ENCODE results near the gene SHKBP1. TPM values are rescaled to one million over a fixed set of nuclear protein-coding genes. Genes with fewer than 3 reads are reported as not detected.

SHKBP1 gene
- polyA plus RNA-seq, 2 donors: 47.9 to 53.6 TPM

DNA sequence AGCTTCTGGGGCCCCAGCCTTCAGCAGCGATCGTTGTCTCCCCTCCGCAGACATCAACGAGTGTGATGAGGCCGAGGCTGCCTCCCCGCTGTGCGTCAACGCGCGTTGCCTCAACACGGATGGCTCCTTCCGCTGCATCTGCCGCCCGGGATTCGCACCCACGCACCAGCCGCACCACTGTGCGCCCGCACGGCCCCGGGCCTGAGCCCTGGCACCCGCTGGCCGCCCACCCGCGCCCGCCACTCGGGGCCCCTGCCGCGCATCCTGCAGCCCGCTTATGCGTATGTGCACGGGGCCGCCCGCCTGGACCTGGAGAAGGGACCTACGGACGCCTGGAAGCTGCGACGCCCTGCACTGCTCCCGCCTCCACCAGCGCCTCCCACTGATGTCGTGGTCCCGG is 52.7 kb downstream of the SHKBP1 start:
- Histone ChIP-seq H3K27ac (ENCODE audit: low read depth in 2 of 2, low read length in 1 of 2) (no peak overlapping the region), H3K4me3 (ENCODE audit: low read depth in 1 of 2, low read length in 2 of 2) (no peak overlapping the region), H3K9me3 (ENCODE audit: control insufficient read depth in 2 of 2, insufficient read depth in 1 of 2, low read depth in 1 of 2, low read length in 1 of 2) (no peaks in the 10 kb centered on the region), H3K4me1 (ENCODE audit: control insufficient read depth in 2 of 2, insufficient read depth in 2 of 2, low read length in 1 of 2) (peaks cover 0 to under 1% of the 10 kb centered on the region in 2 donors), H3K36me3 (ENCODE audit: control insufficient read depth in 2 of 2, insufficient read depth in 2 of 2, low read length in 1 of 2) (peaks cover 0 to 17% of the 10 kb centered on the region in 2 donors), H3K27me3 (ENCODE audit: control insufficient read depth in 1 of 2, insufficient read depth in 2 of 2, low read length in 2 of 2) (no peaks in the 10 kb centered on the region)
- 95 to 96% methylated on average over 42 of the region's 42 CpGs for WGBS, 2 donors

DNA sequence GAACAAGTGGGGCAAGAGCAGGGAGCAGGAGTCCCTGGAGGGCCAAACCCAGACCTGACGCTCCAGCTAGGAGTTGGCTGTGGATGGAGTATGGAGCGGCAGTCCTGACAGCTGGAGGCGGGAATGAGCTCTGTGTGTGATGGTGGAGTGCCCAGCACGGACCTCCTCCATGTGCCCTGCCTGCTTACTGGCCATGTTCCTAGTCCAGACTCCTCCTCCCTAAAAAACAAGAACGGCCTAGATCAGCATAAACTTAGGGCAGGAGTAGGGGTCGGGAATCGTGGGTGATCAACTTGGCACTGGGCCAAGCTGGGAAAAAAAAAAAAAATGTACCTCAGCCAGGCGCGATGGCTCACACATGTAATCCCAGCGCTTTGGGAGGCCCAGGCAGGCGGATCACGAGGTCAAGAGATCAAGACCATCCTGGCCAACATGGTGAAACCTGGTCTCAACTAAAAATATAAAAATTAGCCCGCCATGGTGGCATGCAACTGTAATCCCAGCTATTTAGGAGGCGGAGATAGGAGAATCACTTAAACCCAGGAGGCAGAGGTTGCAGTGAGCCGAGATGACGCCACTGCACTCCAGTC is 54.0 kb downstream of the SHKBP1 start:
- peaks cover 0 to 12% of the 10 kb centered on the region in 2 donors for H3K36me3 ChIP-seq (ENCODE audit: control insufficient read depth in 2 of 2, insufficient read depth in 2 of 2, low read length in 1 of 2)
- peaks cover 0 to 4% of the 10 kb centered on the region in 2 donors for H3K4me1 ChIP-seq (ENCODE audit: control insufficient read depth in 2 of 2, insufficient read depth in 2 of 2, low read length in 1 of 2)
- no peak overlapping the region for H3K4me3 ChIP-seq (ENCODE audit: low read depth in 1 of 2, low read length in 2 of 2)
- no peak overlapping the region for H3K27ac ChIP-seq (ENCODE audit: low read depth in 2 of 2, low read length in 1 of 2)
- H3K27me3 ChIP-seq (ENCODE audit: control insufficient read depth in 1 of 2, insufficient read depth in 2 of 2, low read length in 2 of 2): no peaks in the 10 kb centered on the region
- no peaks in the 10 kb centered on the region for H3K9me3 ChIP-seq (ENCODE audit: control insufficient read depth in 2 of 2, insufficient read depth in 1 of 2, low read depth in 1 of 2, low read length in 1 of 2)
- WGBS, 2 donors: 62 to 71% methylated on average over 16 of the region's 16 CpGs

DNA sequence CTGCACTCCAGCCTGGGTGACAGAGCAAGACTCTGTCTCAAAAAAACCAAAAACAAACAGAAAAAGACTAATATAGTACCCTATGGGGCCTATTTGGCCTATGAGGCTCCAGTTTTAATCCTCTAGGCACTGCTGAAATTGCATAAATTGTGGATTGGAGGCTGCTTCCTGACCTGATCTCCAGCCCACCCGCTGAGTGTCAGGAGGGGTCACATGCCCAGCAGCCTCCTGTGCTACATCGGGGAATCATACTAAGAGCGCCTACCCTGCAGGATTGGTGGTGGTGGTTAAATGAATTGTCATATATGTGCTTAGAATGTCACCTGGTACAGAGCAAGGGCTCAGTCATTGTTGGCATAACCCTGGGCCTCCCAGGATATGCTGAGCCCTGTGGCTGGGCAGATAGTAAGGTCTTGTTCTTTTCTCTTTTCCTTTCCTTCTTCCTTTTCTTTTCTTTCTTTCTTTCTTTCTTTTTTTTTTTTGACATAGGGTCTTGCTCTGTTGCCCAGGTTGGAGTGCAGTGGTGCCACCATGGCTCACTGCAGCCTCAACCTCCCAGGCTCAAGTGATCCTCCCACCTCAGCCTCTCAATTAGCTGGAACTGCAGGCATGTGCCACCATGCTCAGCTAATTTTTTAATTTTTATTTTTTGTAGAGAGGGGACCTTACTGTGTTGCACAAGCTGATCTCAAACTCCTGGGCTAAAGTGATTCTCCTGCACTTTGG is 55.8 kb downstream of the SHKBP1 start:
- H3K36me3 ChIP-seq (ENCODE audit: control insufficient read depth in 2 of 2, insufficient read depth in 2 of 2, low read length in 1 of 2): peaks cover 0 to 9% of the 10 kb centered on the region in 2 donors
- H3K4me3 ChIP-seq (ENCODE audit: low read depth in 1 of 2, low read length in 2 of 2): no peak overlapping the region
- H3K27me3 ChIP-seq (ENCODE audit: control insufficient read depth in 1 of 2, insufficient read depth in 2 of 2, low read length in 2 of 2): no peaks in the 10 kb centered on the region
- peaks cover 0 to 4% of the 10 kb centered on the region in 2 donors for H3K4me1 ChIP-seq (ENCODE audit: control insufficient read depth in 2 of 2, insufficient read depth in 2 of 2, low read length in 1 of 2)
- H3K27ac ChIP-seq (ENCODE audit: low read depth in 2 of 2, low read length in 1 of 2): no peak overlapping the region
- WGBS, 2 donors: 84 to 85% methylated on average over 3 of the region's 3 CpGs
- no peaks in the 10 kb centered on the region for H3K9me3 ChIP-seq (ENCODE audit: control insufficient read depth in 2 of 2, insufficient read depth in 1 of 2, low read depth in 1 of 2, low read length in 1 of 2)

DNA sequence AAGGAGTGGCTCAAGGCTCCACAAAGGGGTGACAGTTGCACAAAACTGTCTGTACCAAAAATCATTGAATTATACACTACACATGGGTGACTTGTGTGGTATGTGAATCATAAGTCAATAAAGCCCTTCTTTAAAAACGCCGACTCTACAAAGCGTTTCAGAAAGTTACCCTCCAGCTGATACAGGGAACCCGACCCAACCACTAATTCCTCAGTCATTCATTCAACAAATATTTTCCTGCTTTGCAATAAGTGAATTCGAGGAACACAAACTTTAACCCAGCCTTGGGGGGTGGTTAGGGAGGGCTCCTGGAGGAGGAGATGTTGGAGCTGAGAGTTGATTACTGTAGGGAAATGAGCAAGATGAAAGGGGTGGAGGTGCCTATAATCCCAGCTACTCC is 56.5 kb downstream of the SHKBP1 start:
- no peak overlapping the region for H3K27ac ChIP-seq (ENCODE audit: low read depth in 2 of 2, low read length in 1 of 2)
- H3K27me3 ChIP-seq (ENCODE audit: control insufficient read depth in 1 of 2, insufficient read depth in 2 of 2, low read length in 2 of 2): no peaks in the 10 kb centered on the region
- 59 to 68% methylated on average over 5 of the region's 5 CpGs for WGBS, 2 donors
- peaks cover 0 to 4% of the 10 kb centered on the region in 2 donors for H3K4me1 ChIP-seq (ENCODE audit: control insufficient read depth in 2 of 2, insufficient read depth in 2 of 2, low read length in 1 of 2)
- H3K9me3 ChIP-seq (ENCODE audit: control insufficient read depth in 2 of 2, insufficient read depth in 1 of 2, low read depth in 1 of 2, low read length in 1 of 2): no peaks in the 10 kb centered on the region
- H3K4me3 ChIP-seq (ENCODE audit: low read depth in 1 of 2, low read length in 2 of 2): no peak overlapping the region
- H3K36me3 ChIP-seq (ENCODE audit: control insufficient read depth in 2 of 2, insufficient read depth in 2 of 2, low read length in 1 of 2): peaks cover 0 to 7% of the 10 kb centered on the region in 2 donors

DNA sequence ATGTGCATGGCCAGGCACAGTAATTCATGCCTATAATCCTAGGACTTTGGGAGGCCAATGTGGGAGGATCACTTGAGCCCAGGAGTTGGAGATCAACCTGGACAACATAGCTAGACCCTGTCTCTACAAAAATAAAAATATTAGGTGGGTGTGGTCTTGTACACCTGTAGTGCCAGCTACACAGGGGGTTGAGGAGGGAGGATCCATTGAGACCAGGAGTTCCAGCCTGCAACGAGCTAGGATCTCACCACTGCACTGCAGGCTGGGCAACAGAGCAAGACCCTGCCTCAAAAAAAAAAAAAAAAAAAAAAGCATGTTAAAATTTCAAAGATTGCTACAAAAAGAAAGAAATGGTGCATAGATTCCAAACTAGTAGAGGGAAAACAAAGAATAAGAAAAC is 61.7 kb downstream of the SHKBP1 start:
- H3K27me3 ChIP-seq (ENCODE audit: control insufficient read depth in 1 of 2, insufficient read depth in 2 of 2, low read length in 2 of 2): no peaks in the 10 kb centered on the region
- H3K9me3 ChIP-seq (ENCODE audit: control insufficient read depth in 2 of 2, insufficient read depth in 1 of 2, low read depth in 1 of 2, low read length in 1 of 2): no peaks in the 10 kb centered on the region
- WGBS, 2 donors: 60 to 62% methylated on average over 1 of the region's 1 CpG
- H3K4me1 ChIP-seq (ENCODE audit: control insufficient read depth in 2 of 2, insufficient read depth in 2 of 2, low read length in 1 of 2): peaks cover 0 to 4% of the 10 kb centered on the region in 2 donors
- no peaks in the 10 kb centered on the region for H3K36me3 ChIP-seq (ENCODE audit: control insufficient read depth in 2 of 2, insufficient read depth in 2 of 2, low read length in 1 of 2)
- no peak overlapping the region for H3K27ac ChIP-seq (ENCODE audit: low read depth in 2 of 2, low read length in 1 of 2)
- H3K4me3 ChIP-seq (ENCODE audit: low read depth in 1 of 2, low read length in 2 of 2): no peak overlapping the region

DNA sequence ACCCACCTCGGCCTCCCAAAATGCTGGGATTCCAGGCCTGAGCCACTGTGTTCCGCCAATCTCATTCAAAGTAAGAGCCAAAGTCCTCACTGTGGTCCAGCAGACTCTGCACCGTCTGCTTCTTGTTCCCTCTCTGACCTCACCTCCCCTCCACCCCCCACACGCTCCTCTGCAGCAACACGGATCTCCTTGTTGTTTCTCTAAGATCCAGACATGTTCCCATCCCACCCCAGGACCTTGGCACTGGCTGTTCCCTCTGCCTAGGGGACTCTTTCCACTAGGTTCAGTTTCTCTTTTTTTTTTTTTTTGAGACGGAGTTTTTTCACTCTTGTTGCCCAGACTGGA is 62.9 kb downstream of the SHKBP1 start:
- no peak overlapping the region for H3K4me3 ChIP-seq (ENCODE audit: low read depth in 1 of 2, low read length in 2 of 2)
- H3K4me1 ChIP-seq (ENCODE audit: control insufficient read depth in 2 of 2, insufficient read depth in 2 of 2, low read length in 1 of 2): peaks cover 0 to under 1% of the 10 kb centered on the region in 2 donors
- WGBS, 2 donors: 69 to 77% methylated on average over 6 of the region's 6 CpGs
- no peaks in the 10 kb centered on the region for H3K27me3 ChIP-seq (ENCODE audit: control insufficient read depth in 1 of 2, insufficient read depth in 2 of 2, low read length in 2 of 2)
- no peak overlapping the region for H3K27ac ChIP-seq (ENCODE audit: low read depth in 2 of 2, low read length in 1 of 2)
- no peaks in the 10 kb centered on the region for H3K36me3 ChIP-seq (ENCODE audit: control insufficient read depth in 2 of 2, insufficient read depth in 2 of 2, low read length in 1 of 2)
- no peaks in the 10 kb centered on the region for H3K9me3 ChIP-seq (ENCODE audit: control insufficient read depth in 2 of 2, insufficient read depth in 1 of 2, low read depth in 1 of 2, low read length in 1 of 2)

DNA sequence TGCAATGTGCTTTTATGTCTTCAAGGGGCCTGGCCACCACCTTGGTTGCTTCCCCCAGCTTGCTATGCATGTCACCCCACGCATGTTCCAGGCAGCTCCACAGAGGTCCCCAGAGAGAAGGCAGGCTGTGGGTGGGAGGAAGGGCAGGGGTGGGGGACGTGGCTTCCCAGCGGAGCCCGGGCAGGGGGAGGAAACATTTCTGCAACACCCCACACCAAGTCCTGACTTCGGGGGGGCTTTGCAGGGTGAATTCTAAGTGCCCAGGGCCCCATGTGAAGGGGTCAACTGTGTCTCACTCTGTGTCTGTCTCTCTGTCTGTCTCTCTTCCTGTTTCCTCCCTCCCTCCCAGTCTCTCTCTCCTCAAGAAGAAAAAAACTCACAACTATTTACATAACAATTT is 64.1 kb downstream of the SHKBP1 start:
- no peaks in the 10 kb centered on the region for H3K4me1 ChIP-seq (ENCODE audit: control insufficient read depth in 2 of 2, insufficient read depth in 2 of 2, low read length in 1 of 2)
- WGBS, 2 donors: 28 to 44% methylated on average over 5 of the region's 5 CpGs
- H3K27ac ChIP-seq (ENCODE audit: low read depth in 2 of 2, low read length in 1 of 2): no peak overlapping the region
- H3K36me3 ChIP-seq (ENCODE audit: control insufficient read depth in 2 of 2, insufficient read depth in 2 of 2, low read length in 1 of 2): no peaks in the 10 kb centered on the region
- H3K9me3 ChIP-seq (ENCODE audit: control insufficient read depth in 2 of 2, insufficient read depth in 1 of 2, low read depth in 1 of 2, low read length in 1 of 2): no peaks in the 10 kb centered on the region
- no peaks in the 10 kb centered on the region for H3K27me3 ChIP-seq (ENCODE audit: control insufficient read depth in 1 of 2, insufficient read depth in 2 of 2, low read length in 2 of 2)
- no peak overlapping the region for H3K4me3 ChIP-seq (ENCODE audit: low read depth in 1 of 2, low read length in 2 of 2)

Other genes starting within 250 kb of the SHKBP1 start
- 10 to 100 TPM; 13.8 to 15.4 TPM for gene C19orf47, start 228.5 kb upstream of the SHKBP1 start, polyA plus RNA-seq
- 10 to 100 TPM; 46.6 to 60.1 TPM for gene PLD3, start 228.2 kb upstream of the SHKBP1 start, polyA plus RNA-seq
- under 1 TPM; 0.04 to 0.08 TPM for gene HIPK4, start 186.7 kb upstream of the SHKBP1 start, polyA plus RNA-seq
- 1 to 10 TPM; 1.0 to 1.1 TPM for gene PRX, start 163.5 kb upstream of the SHKBP1 start, polyA plus RNA-seq
- 10 to 100 TPM; 20.7 to 21.5 TPM for gene SERTAD1, start 150.9 kb upstream of the SHKBP1 start, polyA plus RNA-seq
- gene SERTAD3, start 132.5 kb upstream of the SHKBP1 start, polyA plus RNA-seq: 10 to 100 TPM; 12.2 to 19.1 TPM
- gene BLVRB, start 111.1 kb upstream of the SHKBP1 start, polyA plus RNA-seq: 100 to 1,000 TPM; 213 to 241 TPM
- gene SPTBN4, start 109.9 kb upstream of the SHKBP1 start, polyA plus RNA-seq: 1 to 10 TPM in 1 of 2 donors, under 1 TPM in 1; 0.68 to 1.2 TPM
- gene LTBP4, start 24.5 kb downstream of the SHKBP1 start, polyA plus RNA-seq: 100 to 1,000 TPM in 1 of 2 donors, 10 to 100 TPM in 1; 69.9 to 117 TPM
- gene NUMBL, start 113.8 kb downstream of the SHKBP1 start, polyA plus RNA-seq: 10 to 100 TPM in 1 of 2 donors, 1 to 10 TPM in 1; 9.0 to 14.4 TPM
- gene COQ8B, start 140.0 kb downstream of the SHKBP1 start, polyA plus RNA-seq: 10 to 100 TPM; 18.4 to 27.2 TPM
- gene ITPKC, start 140.2 kb downstream of the SHKBP1 start, polyA plus RNA-seq: 100 to 1,000 TPM in 1 of 2 donors, 10 to 100 TPM in 1; 57.4 to 172 TPM
- 1 to 10 TPM; 3.1 to 6.8 TPM for gene ACTMAP, start 173.6 kb downstream of the SHKBP1 start, polyA plus RNA-seq
- gene SNRPA, start 174.3 kb downstream of the SHKBP1 start, polyA plus RNA-seq: 10 to 100 TPM; 48.9 to 58.1 TPM
- 1 to 10 TPM in 1 of 2 donors, under 1 TPM in 1; 0.47 to 1.8 TPM for gene MIA, start 198.6 kb downstream of the SHKBP1 start, polyA plus RNA-seq
- gene RAB4B, start 201.4 kb downstream of the SHKBP1 start, polyA plus RNA-seq: 10 to 100 TPM; 30.9 to 41.8 TPM
- 10 to 100 TPM; 36.3 to 44.7 TPM for gene EGLN2, start 222.3 kb downstream of the SHKBP1 start, polyA plus RNA-seq